DND-41 (cell line): ENCODE measurements around the gene PMFBP1.

ENCODE experiments used
- ATAC-seq: fragments of 200-7000 bp; cut with Tn5 transposase; 3 replicates; pipeline ENCODE4 v1.9.1; 2021; ENCODE audit warnings: low read depth; ENCODE audit not compliant: insufficient read depth
- DNase-seq: peaks from one replicate; pipeline ENCODE4 v3.0.0-alpha.2; 2020
- H2AFZ ChIP-seq: 2 replicates; pipeline ENCODE4 v1.6.0; 2012; ENCODE audit warnings: low read depth, low read length
- H3K27ac ChIP-seq: 2 replicates; pipeline ENCODE4 v1.5.1; 2012; ENCODE audit warnings: low read length, inconsistent platforms
- H3K27me3 ChIP-seq: fragments of 200-600 bp; sonication (generic); 2 replicates; pipeline ENCODE4 v1.6.0; 2012; ENCODE audit warnings: low read length, mild to moderate bottlenecking, inconsistent platforms; ENCODE audit not compliant: insufficient read depth, poor library complexity
- H3K36me3 ChIP-seq: 2 replicates; pipeline ENCODE4 v1.5.1; 2012; ENCODE audit warnings: low read length, inconsistent platforms; ENCODE audit not compliant: insufficient read depth
- H3K4me1 ChIP-seq: 2 replicates; pipeline ENCODE4 v1.5.1; 2012; ENCODE audit warnings: mild to moderate bottlenecking, low read length; ENCODE audit not compliant: insufficient read depth
- H3K4me2 ChIP-seq: 2 replicates; pipeline ENCODE4 v1.6.0; 2012; ENCODE audit warnings: mild to moderate bottlenecking, moderate library complexity, low read length, inconsistent platforms; ENCODE audit not compliant: insufficient read depth
- H3K4me3 ChIP-seq, 2 experiments: fragments of 200-600 bp in 1 of 2; shearing (Covaris generic) in 1 of 2; 2 replicates each; pipeline ENCODE4 v1.5.1; 2012 to 2016; ENCODE audit warnings: inconsistent platforms in 2 of 2, low read length in 2 of 2, mild to moderate bottlenecking in 2 of 2, low read depth in 1 of 2, moderate library complexity in 1 of 2
- H3K79me2 ChIP-seq: 2 replicates; pipeline ENCODE4 v1.6.0; 2012; ENCODE audit warnings: low read length, inconsistent platforms; ENCODE audit not compliant: insufficient read depth
- H3K9ac ChIP-seq: 2 replicates; pipeline ENCODE4 v1.6.0; 2012; ENCODE audit warnings: low read depth, mild to moderate bottlenecking, inconsistent platforms, low read length, moderate library complexity
- H3K9me3 ChIP-seq: 2 replicates; pipeline ENCODE4 v1.5.1; 2012; ENCODE audit warnings: low read length, moderate library complexity, mild to moderate bottlenecking, inconsistent platforms; ENCODE audit not compliant: insufficient read depth, severe bottlenecking
- H4K20me1 ChIP-seq: 2 replicates; pipeline ENCODE4 v1.6.0; 2012; ENCODE audit warnings: low read length; ENCODE audit not compliant: insufficient read depth
- CTCF ChIP-seq: IDR thresholded peaks from 2 replicates; pipeline ENCODE4 v1.5.1; 2012; ENCODE audit warnings: borderline replicate concordance, low read length, moderate library complexity, mild to moderate bottlenecking; ENCODE audit not compliant: poor library complexity, severe bottlenecking; ENCODE audit errors: extremely low read depth
- EZH2 ChIP-seq: IDR thresholded peaks from 3 replicates; pipeline ENCODE4 v1.6.1; 2012; ENCODE audit warnings: borderline replicate concordance, low read depth, mild to moderate bottlenecking, moderate library complexity, low read length, inconsistent platforms; ENCODE audit not compliant: severe bottlenecking

The PMFBP1 gene

GRCh38 chr16:72168365-72168764 is 3.6 kb downstream of the PMFBP1 start:
- H3K36me3 ChIP-seq: no peaks in the 10 kb centered on the region
- H4K20me1 ChIP-seq: no peaks in the 10 kb centered on the region
- DNase-seq (no peak), ATAC-seq (no peak)
- no peak overlapping the region for H3K4me2 ChIP-seq
- no peak overlapping the region for H2AFZ ChIP-seq
- no peak overlapping the region for H3K4me3 ChIP-seq
- no peaks in the 10 kb centered on the region for H3K27me3 ChIP-seq
- H3K9ac ChIP-seq: no peak overlapping the region
- H3K79me2 ChIP-seq: no peaks in the 10 kb centered on the region
- H3K9me3 ChIP-seq: no peaks in the 10 kb centered on the region
- no peaks in the 10 kb centered on the region for H3K4me1 ChIP-seq
- TF ChIP-seq EZH2: no peak
- H3K27ac ChIP-seq: no peak overlapping the region

DNA sequence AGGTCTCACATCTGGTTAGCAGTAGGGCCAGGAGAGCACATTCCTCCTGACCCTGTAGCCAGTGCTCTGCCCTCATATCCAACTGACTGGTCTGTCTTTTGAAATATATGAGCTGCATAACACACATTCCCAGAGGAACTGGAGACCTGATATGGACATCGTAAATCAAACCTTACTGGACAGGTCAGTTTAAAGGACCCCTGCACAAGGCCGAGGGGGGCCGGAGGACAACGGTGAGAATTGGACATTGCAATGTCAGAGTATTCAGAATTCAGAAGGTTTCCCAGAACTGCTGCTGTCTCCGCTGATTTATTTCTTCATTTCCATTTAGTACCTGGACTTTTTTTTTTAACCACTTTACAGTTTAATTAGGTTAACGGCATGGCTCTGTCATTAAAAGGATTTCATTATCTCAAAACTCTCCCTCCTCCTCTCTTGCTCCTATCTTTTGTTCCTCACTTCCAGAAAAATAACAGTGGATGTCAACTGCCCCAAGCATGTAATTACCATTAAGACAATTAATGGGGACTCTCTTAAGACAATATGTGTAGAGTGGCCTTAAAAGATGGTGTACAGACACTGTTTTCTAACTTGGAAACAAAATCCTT is 4.9 kb downstream of the PMFBP1 start:
- DNase-seq (no peak), ATAC-seq (no peak)
- no peaks in the 10 kb centered on the region for H3K27me3 ChIP-seq
- no peak overlapping the region for H3K9ac ChIP-seq
- TF ChIP-seq CTCF (no peak), EZH2 (no peak)
- no peaks in the 10 kb centered on the region for H3K9me3 ChIP-seq
- H4K20me1 ChIP-seq: no peaks in the 10 kb centered on the region
- H3K4me2 ChIP-seq: no peak overlapping the region
- H3K4me1 ChIP-seq: no peaks in the 10 kb centered on the region
- no peaks in the 10 kb centered on the region for H3K79me2 ChIP-seq
- H3K36me3 ChIP-seq: no peaks in the 10 kb centered on the region
- no peak overlapping the region for H3K27ac ChIP-seq
- no peak overlapping the region for H3K4me3 ChIP-seq
- H2AFZ ChIP-seq: no peak overlapping the region

DNA sequence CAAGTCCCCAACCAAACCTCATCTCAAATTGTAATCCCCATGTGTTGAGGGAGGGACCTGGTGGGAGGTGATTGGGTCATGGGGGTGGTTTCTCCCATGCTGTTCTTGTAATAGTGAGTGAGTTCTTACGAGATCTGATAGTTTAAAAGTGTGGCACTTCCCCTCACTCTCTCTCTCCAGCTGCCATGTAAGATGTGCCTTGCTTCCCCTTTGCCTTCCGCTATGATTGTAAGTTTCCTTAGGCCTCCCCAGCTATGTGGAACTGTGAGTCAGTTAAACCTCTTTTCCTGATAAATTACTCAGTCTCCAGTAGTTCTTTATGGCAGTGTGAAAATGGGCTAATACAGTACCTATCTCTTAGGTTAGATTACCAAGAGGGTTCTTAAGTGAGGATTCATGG is 5.8 kb downstream of the PMFBP1 start:
- TF ChIP-seq CTCF (no peak), EZH2 (no peak)
- Histone ChIP-seq H2AFZ (no peak overlapping the region), H3K36me3 (no peaks in the 10 kb centered on the region), H3K27ac (no peak overlapping the region), H3K4me3 (no peak overlapping the region), H3K9ac (no peak overlapping the region), H3K9me3 (no peaks in the 10 kb centered on the region), H3K79me2 (no peaks in the 10 kb centered on the region), H3K4me2 (no peak overlapping the region), H3K27me3 (no peaks in the 10 kb centered on the region), H3K4me1 (no peaks in the 10 kb centered on the region), H4K20me1 (no peaks in the 10 kb centered on the region)
- no peak for ATAC-seq
- DNase-seq: no peak

GRCh38 chr16:72164691-72165090 is 7.3 kb downstream of the PMFBP1 start:
- Histone ChIP-seq H4K20me1 (no peaks in the 10 kb centered on the region), H3K27ac (no peak overlapping the region), H3K79me2 (no peaks in the 10 kb centered on the region), H3K9ac (no peak overlapping the region), H3K27me3 (no peaks in the 10 kb centered on the region), H3K9me3 (no peaks in the 10 kb centered on the region), H3K36me3 (no peaks in the 10 kb centered on the region), H3K4me1 (no peaks in the 10 kb centered on the region), H3K4me2 (no peak overlapping the region), H2AFZ (no peak overlapping the region), H3K4me3 (no peak overlapping the region)
- ATAC-seq (no peak), DNase-seq (no peak)
- no peak for TF ChIP-seq EZH2
- TF ChIP-seq CTCF: no peak
